GOT3 (cell line): ENCODE data around the gene ARHGEF37.

Experiments used
- DNase-seq: peaks from one replicate; lab custom pipeline; 2025; ENCODE audit warnings: mixed read lengths; lab: John Stamatoyannopoulos, UW

Gene ARHGEF37

GRCh38 chr5:149628846-149629388, 47.6 kb downstream of the ARHGEF37 start:
- DNase-seq: no peak

GRCh38 chr5:149629421-149629820, 48.1 kb downstream of the ARHGEF37 start:
- DNase-seq: no peak

GRCh38 chr5:149630337-149630736, 49.0 kb downstream of the ARHGEF37 start:
- no peak for DNase-seq

GRCh38 chr5:149631506-149631905, 50.2 kb downstream of the ARHGEF37 start:
- no peak for DNase-seq

GRCh38 chr5:149632311-149633251, 51.3 kb downstream of the ARHGEF37 start:
- peak; percentile 24 for DNase-seq

GRCh38 chr5:149633476-149634350, 52.4 kb downstream of the ARHGEF37 start:
- DNase-seq: no peak

GRCh38 chr5:149635394-149635793, 54.1 kb downstream of the ARHGEF37 start:
- DNase-seq: no peak

GRCh38 chr5:149636191-149636860, 55.0 kb downstream of the ARHGEF37 start:
- no peak for DNase-seq

GRCh38 chr5:149636861-149637246, 55.6 kb downstream of the ARHGEF37 start:
- no peak for DNase-seq

GRCh38 chr5:149638136-149638535, 56.8 kb downstream of the ARHGEF37 start:
- DNase-seq: no peak

- DNase-seq: no peak
These were observed 57.4 kb downstream of the ARHGEF37 start for GRCh38 chr5:149638546-149639241.

GRCh38 chr5:149639737-149640136, 58.4 kb downstream of the ARHGEF37 start:
- no peak for DNase-seq

GRCh38 chr5:149640350-149640999, 59.2 kb downstream of the ARHGEF37 start:
- DNase-seq: no peak

GRCh38 chr5:149641000-149641576, 59.8 kb downstream of the ARHGEF37 start:
- no peak for DNase-seq

GRCh38 chr5:149641600-149641999, 60.3 kb downstream of the ARHGEF37 start:
- DNase-seq: no peak

GRCh38 chr5:149643781-149644180, 62.5 kb downstream of the ARHGEF37 start:
- no peak for DNase-seq

- no peak for DNase-seq
These were observed 63.3 kb downstream of the ARHGEF37 start for GRCh38 chr5:149644629-149645028.

GRCh38 chr5:149645236-149645635, 63.9 kb downstream of the ARHGEF37 start:
- DNase-seq: no peak

GRCh38 chr5:149645725-149646124, 64.4 kb downstream of the ARHGEF37 start:
- DNase-seq: no peak

- DNase-seq: no peak
These were observed 65.3 kb downstream of the ARHGEF37 start for GRCh38 chr5:149646564-149646963.
